Left hindlimb (tissue), 1 donor: ENCODE data around the gene NPTN.
"Not testable (repeated sequence)": the region's sequence is repeated elsewhere in the genome, so short reads cannot be mapped to it uniquely, and the experiment has no call there.

Source experiments
- DNase-seq: peaks from one replicate; pipeline ENCODE4 v3.0.0-alpha.2; 2018

Gene NPTN

GRCh38 chr15:73600413-73601335 lies 32.5 kb downstream of the NPTN start:
- DNase-seq: no peak

DNA sequence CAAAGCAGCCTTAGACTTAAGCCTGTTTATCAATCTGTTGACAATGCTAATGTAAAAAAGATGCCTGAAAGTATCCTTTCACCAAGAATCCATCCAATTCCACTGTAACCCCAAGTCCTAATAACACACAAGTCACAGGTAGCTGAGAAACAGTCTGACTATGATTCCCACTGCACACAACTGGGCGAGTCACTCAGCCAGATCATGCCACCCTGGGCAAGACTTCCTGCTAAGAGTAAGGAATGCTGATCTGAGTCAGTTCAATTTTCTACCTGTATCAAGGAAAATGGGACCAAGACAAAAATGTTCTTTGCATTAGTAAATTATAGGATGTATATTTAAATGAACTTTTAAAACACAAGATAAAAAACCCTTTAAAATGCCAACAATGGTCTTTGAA lies 33.3 kb downstream of the NPTN start:
- DNase-seq: no peak

DNA sequence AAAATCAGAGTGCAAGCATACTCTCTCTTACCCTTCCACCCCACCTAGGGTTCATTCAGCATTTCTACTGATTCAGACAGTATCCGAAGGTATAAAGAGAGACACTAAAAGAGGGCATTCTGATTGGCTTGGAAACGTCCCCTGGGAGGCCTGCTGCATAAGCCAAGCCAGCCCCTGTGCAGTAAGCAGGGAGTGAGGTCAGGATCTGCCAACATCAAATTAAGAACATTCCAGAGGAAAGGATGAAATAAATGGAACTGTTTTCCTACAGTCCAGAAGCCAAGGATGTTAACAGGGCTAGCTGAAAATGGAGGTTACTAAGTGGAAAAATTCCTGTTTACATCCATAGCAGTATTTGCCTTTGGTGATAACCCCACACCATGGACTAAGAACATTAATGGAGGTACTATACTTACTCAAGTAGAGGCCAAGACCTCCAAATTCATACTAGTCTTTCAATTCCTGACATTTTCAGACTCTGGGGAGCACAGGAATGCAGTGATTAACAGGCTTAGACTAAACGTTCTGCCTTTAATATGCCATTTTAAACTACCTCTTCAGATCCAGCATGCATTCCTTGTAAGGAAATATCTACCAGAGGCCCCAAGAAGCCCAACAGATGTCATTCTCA lies 34.5 kb downstream of the NPTN start:
- DNase-seq: no peak

DNA sequence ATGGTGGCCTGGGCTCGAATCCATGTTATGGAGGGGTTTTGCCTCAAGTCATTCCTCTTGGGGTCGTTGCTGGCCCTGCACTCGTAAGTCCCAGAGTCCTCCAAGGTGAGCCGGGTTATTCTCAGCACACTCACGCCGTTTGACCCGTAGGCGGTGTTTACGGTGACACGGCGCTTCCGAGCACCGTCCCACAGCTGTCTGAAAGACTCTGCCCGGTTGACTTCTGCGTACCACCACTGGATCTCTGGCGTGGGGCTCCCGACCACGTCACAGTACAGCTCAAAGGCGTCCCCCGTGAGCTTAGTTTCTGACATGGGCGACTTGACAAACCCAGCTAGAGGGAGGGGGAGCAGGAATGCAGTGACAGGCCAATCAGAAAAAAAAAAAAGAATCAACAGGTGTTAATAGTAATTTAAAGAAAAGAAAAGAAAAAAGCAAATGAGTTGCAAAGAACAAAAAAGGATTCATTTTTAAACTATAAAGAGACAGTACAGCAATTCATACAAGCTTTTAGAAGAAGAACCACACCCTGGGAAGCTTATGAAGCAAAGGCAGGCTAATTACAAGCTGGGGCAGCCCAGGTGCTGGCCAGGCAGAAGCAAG lies 36.1 kb downstream of the NPTN start:
- DNase-seq: no peak

DNA sequence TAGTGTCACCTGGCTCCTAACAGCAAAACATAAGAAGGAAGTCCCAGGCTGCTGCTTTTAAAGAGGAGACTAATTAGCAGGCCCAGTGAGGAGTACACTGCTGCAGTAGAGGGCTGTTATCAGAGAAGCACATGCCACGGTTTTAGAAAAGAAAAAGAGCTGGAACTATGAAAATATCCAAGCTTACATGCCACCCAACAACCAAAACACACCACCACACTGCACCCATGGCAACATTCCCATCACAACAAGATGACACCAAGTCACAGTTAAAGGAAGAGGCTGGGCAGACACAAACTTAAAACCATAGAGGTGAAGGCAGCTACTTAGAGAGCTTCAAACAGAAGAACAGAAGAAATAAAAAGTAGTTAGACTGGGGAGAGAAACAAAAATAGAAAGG lies 37.0 kb downstream of the NPTN start:
- no peak for DNase-seq

DNA sequence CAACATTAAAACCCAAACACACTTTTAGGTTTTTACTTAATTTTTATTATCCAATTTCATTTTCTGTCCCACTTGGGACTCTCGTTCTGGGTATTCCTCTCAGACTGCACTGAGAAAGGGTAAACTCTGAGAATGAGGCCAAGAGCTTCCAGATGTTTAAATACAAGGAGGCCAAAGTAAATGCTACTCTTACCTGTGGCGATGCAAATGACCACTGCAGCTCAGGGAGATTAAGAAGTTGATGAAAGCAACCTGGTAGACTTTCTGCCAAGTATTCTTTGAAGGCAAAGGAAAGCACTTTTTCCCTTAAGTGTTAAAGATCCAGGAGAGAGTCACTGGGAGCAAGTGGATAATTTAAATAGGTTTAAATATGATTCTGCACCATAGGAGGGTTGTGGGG lies 39.1 kb downstream of the NPTN start:
- DNase-seq: no peak

GRCh38 chr15:73593304-73594074 lies 39.7 kb downstream of the NPTN start:
- DNase-seq: no peak

GRCh38 chr15:73590263-73590662 lies 42.9 kb downstream of the NPTN start:
- DNase-seq: no peak

DNA sequence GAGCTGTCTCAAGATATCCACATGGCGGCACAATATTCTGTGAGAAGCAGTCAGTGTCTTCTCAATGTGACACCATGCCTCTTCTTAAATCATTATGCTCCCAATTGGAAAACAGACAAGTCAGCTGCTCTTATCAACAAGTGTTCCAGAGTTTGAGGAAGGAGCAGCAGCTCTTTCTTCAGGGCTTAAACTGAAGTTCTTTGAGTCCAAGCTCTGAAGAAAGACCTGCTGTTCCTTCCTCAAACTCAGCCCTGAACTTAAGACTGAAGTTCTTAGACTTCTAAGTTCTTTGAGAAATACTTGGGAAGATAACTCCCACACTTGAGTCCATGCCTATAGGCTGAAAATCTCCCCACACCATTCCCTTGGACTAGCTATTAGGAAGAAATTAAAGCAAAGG lies 43.4 kb downstream of the NPTN start:
- no peak for DNase-seq

DNA sequence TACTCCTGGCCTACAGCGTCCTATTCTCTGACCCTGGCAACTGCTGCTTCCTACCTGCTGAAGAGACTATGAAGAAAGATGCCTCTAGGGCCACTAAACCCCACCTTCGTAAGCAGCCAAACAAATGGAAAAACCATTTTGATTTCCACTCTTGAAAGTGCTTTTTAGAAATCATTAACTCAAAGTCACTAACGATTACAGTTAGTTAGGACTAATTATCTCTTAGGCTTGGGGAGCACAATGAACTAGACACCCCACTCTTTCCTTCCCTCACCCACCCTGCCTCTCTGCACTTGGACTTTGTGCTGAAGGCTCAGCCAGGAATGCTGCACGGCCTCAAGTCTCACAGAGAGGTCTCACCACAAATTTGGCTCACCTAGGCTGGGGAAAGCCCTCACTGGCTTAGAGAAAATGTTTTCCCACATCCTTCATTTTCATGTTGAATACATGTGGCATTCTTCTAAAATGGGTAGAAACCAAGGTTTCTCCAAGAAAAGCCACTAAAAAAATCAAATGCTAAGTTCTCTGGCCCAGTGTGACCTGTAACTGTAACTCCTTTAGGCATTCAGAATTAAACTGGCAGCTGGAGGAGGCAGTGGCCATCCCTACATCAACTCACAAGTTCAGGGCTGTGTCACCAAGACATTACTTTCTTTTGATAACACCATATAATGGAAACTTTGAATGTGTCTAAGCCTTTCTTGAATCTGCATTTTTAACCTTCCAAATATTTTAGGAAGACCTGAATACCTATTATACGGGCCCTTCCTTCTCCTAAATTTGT lies 47.1 kb downstream of the NPTN start:
- no peak for DNase-seq

DNA sequence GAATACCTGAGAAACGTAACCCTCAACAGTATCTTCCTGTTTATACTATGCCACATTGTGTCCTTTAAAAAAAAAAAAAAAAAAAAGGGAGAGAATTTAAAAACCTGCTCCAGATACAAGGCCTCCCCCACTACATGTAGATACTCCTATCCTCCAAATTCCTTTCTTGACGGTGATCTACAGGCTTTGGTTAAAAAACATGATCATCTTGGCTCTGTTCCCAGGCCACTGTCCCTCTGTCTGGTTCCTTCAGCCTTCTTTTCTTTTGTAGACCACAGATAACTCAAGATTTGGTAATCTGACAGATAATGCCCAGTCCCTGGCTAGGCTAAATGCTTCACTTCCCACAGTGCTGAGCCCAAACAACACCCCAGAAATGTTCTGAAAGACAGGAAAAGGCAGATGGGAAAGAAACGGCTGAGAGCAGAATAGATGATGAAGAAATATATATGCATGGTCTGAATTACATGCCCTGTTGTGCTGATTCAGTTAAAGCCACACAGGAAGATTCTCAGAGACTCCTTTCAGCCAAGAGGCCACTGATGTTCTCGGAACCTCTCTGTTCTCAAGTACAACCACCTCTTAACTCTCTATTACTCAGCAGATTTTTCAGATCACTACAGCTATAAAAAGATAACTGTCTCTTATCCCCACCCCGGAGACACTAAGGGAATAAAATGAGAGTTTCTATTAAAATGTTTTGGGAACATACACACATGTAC lies 48.3 kb downstream of the NPTN start:
- no peak for DNase-seq

DNA sequence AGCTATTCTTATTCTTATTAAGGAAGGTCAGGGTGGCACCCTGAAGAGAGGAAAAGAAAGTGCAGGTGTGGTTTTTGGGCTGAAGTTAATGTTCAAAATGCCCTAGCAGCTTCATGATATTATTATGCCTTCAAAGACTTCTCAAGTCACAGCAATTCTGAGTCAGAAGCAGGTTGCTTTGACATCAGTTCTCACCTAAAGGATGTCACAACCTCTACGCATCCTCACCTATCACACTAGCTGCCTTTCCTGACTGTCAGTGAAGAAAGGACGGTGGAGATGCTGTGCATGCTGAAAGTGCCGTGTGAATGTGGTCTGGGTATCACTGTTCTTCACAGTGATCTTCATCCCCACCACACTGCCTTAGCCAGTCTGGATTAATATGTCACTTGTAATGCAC lies 49.6 kb downstream of the NPTN start:
- no peak for DNase-seq

- no peak for DNase-seq
These were observed 50.3 kb downstream of the NPTN start for GRCh38 chr15:73582851-73583379.

GRCh38 chr15:73578026-73578425 lies 55.2 kb downstream of the NPTN start:
- DNase-seq: no peak

GRCh38 chr15:73577593-73577992 lies 55.6 kb downstream of the NPTN start:
- DNase-seq: not testable (repeated sequence)

- DNase-seq: no peak
These were observed 57.4 kb downstream of the NPTN start for GRCh38 chr15:73575636-73576247.

GRCh38 chr15:73573572-73573971 lies 59.6 kb downstream of the NPTN start:
- DNase-seq: no peak

- no peak for DNase-seq
These were observed 60.2 kb downstream of the NPTN start for GRCh38 chr15:73573037-73573436.

GRCh38 chr15:73572296-73572695 lies 60.9 kb downstream of the NPTN start:
- DNase-seq: no peak

DNA sequence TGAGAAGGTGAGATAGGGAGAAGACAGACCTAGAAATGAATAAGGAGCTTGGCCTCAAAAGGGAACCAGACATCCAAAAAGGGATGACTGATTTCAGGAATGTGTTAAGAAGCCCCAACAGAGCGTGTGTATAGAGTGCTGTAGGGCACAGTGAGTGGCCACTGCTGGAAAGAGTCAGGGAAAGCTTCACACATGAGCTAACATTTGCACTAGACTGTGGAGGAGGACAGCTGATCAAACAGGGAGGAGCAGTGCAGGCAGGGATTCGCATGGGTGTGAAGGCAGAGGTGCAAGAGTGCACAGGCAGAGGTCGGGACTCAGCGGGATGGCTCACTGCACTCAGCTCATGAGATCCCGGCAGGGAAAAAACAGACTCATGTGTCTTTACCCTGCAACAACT lies 61.8 kb downstream of the NPTN start:
- no peak for DNase-seq
